GM12801 (cell line): ENCODE measurements around the gene MRPL34.

Experiments used
- TF ChIP-seq, protein P1 (sequence below): IDR thresholded peaks from one replicate; pipeline ENCODE4 v1.5.1; 2011; ENCODE audit warnings: control low read depth; ENCODE audit not compliant: insufficient read length; ENCODE audit errors: extremely low read depth

Gene MRPL34

DNA sequence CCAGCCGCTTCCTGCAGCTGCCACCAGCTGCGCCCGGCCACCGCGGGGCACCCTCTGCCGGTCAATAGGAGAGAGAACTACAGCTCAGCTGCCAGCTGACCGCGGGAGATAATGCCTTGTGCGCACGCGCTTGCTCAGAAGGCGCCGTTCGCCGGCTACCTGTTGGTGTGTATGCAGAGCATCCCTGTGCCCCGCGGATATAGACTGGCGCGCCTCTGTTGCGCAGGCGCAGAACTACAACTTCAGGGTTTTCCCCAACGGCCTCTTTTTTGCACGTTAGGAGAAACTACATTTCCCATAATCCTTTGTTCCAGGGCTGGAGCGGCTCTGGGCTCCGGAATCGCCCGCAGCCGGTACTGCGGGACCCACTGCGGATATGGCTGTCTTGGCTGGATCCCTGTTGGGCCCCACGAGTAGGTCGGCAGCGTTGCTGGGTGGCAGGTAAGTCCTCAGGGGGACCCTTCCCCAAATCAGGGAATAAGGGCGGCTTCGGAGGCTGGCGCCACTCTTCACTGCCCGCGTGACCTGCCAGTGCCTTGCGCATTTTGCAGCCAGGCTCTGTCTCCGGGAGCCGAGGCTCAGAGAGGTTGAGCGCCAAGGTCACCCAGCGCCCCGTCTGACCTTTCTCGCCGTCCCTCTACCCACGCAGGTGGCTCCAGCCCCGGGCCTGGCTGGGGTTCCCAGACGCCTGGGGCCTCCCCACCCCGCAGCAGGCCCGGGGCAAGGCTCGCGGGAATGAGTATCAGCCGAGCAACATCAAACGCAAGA, at the start of gene MRPL34:
Gene MRPL34 (plus strand): TSS at position 356 of the 768 bp plus-strand sequence. CDS start 21 bp downstream, at position 377.
- TF ChIP-seq, protein P1, sequence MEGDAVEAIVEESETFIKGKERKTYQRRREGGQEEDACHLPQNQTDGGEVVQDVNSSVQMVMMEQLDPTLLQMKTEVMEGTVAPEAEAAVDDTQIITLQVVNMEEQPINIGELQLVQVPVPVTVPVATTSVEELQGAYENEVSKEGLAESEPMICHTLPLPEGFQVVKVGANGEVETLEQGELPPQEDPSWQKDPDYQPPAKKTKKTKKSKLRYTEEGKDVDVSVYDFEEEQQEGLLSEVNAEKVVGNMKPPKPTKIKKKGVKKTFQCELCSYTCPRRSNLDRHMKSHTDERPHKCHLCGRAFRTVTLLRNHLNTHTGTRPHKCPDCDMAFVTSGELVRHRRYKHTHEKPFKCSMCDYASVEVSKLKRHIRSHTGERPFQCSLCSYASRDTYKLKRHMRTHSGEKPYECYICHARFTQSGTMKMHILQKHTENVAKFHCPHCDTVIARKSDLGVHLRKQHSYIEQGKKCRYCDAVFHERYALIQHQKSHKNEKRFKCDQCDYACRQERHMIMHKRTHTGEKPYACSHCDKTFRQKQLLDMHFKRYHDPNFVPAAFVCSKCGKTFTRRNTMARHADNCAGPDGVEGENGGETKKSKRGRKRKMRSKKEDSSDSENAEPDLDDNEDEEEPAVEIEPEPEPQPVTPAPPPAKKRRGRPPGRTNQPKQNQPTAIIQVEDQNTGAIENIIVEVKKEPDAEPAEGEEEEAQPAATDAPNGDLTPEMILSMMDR: no peak

DNA sequence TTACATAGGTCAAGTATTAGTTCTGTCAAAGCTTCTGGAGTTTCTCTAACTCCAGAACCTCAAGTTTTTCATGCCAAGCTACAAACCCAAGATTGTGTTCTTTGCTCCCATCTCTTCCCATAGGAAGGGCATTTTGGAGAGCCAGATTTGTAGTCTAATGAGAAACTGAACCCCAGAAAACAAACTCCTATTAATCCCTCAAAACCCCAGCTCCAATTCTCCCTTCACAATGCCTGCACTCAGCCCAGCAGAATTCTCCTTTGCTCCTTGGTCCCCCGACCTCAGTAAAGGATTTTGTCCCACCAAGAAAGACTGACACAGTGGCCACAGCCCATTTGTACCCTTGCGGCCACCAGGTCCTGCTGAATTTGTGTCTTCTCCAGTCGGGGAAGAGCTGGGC, 49.5 kb upstream of the MRPL34 start:
- TF ChIP-seq, protein P1: no peak

DNA sequence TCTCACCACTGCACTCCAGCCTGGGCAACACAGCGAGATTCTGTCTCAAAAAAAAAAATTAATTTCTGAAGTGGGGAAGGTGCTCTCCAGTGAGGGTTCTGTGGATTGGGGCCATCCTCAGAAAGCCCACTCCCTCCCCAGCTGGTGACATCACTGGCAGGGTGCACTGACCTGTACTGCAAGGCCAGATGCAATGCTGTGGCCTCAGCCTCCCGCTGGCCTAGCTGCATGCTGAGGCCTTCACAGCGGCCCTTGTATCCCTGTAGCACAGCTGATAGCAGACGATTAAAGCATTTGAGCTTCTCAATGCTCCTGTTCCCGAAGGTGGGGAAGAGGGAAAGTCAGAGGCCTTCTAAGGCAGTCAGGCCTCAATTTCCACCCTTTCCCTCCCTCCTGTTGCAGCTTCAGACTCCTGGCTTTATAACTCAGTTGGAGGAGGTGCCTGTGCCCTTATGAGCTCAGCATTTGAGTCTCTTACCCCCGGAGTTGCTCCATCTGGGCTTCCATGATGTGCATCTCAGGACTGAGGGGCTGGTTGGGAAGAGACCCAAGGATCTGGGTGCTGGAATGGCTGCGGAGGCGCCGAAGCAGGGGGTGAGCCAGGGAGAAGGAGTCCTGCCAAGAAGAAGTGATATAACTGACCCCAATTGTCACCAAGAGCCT, 46.4 kb upstream of the MRPL34 start:
- TF ChIP-seq, protein P1: no peak

DNA sequence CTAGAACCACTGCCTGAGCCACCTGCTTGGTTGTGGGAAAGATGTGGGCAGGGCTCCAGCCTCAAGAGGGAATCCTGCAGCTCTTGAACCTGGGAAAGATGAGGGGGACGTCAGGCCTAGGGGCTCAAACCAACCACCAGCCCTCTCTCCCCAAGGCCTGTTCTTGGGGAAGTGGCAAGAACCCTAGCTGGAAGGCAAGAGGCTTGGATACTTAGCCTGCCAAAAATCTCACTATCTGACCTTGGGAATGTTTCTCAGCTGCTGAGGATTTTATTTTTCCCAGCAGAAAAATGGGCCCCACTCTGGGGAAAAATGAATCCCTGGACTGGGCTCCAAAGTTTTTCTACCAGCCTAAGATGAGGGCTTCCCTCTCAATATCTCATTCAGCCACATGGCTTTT, 45.7 kb upstream of the MRPL34 start:
- TF ChIP-seq, protein P1: no peak

DNA sequence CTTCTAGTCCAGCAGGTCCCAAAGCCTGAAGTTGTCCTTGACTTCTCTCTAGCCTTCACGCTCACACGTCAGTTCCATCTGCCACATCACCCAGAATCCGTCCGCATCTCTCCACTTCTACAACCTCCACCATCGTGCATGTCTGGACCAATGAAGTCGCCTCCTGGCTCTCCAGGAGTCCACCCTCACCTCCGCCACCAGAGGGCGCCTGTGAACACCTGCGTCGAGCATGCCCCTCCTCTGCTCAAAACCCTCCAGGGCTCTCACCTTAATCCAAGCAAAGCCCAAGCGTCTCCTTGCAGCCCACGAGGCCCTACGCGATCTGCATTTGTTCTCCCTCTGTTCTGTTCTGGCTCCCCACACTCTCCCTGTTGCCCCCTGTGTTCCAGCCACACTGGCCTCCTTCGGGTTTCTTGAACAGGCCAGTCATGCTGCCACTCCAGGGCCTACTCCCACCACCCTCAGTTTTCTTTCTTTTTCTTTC, 44.8 kb upstream of the MRPL34 start:
- TF ChIP-seq, protein P1: peak; percentile 93

DNA sequence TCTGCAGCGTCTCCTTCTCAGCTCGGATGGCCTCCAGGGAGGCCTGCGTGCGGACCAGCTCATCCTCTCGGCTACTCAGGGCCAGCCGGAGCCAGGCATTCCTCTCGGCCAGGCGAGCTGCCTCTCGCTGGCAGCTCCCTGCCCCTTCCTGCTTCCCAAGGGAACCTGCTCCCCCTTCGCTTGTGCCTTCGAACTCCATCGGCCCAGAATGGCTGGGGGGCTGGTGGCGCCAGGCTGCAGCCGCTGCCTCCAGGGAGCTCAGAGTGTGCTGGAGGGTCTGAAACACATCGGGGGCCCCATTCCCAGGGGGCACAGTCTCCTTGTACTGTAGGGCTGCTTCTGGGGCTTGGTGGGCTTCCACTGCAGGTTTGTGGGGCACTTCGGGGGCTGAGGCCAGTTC, 43.1 kb upstream of the MRPL34 start:
- TF ChIP-seq, protein P1: no peak

DNA sequence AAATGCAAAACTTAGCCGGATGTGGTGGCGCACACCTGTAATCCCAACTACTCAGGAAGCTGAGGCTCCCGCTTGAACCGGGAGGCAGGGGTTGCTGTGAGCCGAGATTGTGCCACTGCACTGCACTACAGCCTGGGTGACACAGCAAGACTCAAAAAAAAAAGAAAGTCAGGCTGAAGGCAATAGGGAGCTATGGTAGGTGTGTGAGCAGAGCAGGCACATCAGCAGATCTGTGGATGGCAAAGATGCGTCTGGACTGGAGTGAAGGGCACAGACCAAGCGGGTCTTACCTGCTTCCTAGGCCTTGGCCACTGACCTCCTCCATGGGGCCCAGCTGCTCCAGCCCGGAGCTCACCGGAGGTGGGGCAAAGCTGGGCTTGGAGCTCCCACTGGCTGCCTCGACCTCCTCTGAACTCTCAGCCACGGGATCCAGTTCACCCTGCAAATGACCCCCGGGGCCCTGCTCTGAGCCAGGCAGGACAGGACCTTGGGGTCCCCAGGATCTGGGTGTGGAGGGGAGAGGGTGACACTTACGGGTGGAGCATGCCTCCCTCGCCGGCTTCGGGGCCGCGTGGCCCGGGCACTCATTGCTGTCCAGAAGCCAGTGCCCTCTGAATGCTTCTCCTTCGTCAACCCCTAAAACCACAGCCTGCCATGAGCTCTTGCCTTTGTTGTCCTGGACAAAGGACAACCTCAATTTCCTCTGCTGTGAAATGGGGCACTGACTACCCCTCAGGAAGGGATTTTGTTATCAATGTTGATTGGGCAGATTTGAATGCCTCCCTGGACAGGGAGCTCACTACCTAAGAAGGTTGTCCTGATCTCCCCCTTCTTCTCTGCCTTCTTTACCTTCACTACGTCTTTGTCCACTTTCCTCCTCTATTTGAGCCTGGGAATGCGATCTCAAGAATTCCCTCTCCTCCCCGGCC, 41.7 kb upstream of the MRPL34 start:
- TF ChIP-seq, protein P1: no peak
